Testis (tissue), 3 donors: ENCODE data around the gene CLMN. TPM values are rescaled to one million over a fixed set of nuclear protein-coding genes. Genes with fewer than 3 reads are reported as not detected.
"Not testable (repeated sequence)": the region's sequence is repeated elsewhere in the genome, so short reads cannot be mapped to it uniquely, and the experiment has no call there.

Experiments
- DNase-seq: peaks from one replicate; pipeline ENCODE4 v3.0.0-alpha.2; 2019
- H3K27ac ChIP-seq, 2 donors: fragments of 200-600 bp; sonication (generic); one replicate each; pipeline ENCODE4 v1.5.1; 2019
- H3K27me3 ChIP-seq: fragments of 200-600 bp; sonication (generic); one replicate; pipeline ENCODE4 v1.5.1; 2019
- H3K36me3 ChIP-seq: fragments of 200-600 bp; sonication (generic); one replicate; pipeline ENCODE4 v1.5.1; 2017; ENCODE audit warnings: low read depth; ENCODE audit errors: missing control alignments
- H3K4me1 ChIP-seq: fragments of 200-600 bp; sonication (generic); one replicate; pipeline ENCODE4 v1.5.1; 2019
- H3K4me3 ChIP-seq, 2 donors: fragments of 200-600 bp; sonication (generic); one replicate each; pipeline ENCODE4 v1.5.1; 2017 to 2019
- H3K9me3 ChIP-seq: fragments of 200-600 bp; sonication (generic); one replicate; pipeline ENCODE4 v1.5.1; 2017
- CTCF ChIP-seq, 3 experiments: fragments of 450-650 bp in 2 of 3; fragments of 200-600 bp in 1 of 3; sonication (generic) in 1 of 3; IDR thresholded peaks; one replicate each; pipeline ENCODE4 v1.5.1; 2016 to 2019; ENCODE audit warnings: antibody characterized with exemption in 3 of 3, mild to moderate bottlenecking in 2 of 3, moderate library complexity in 1 of 3
- POLR2A ChIP-seq: fragments of 450-650 bp; IDR thresholded peaks from one replicate; pipeline ENCODE4 v1.6.1; 2017; ENCODE audit warnings: antibody characterized with exemption, mild to moderate bottlenecking, moderate library complexity
- WGBS, 2 donors: methylation state at CpG; one replicate each; pipeline ENCODE4 v1.1.5; 2018; 5-methylcytosine and 5-hydroxymethylcytosine counted together
- intact Hi-C: fragments of 100-400 bp; cut with DNase I; formaldehyde crosslinking; loops from one replicate; pipeline ENCODE4 v1.15.1; 2023; ENCODE audit warnings: low total_unique reads
- polyA plus RNA-seq: library from polyadenylated mRNA; stranded (reverse); fragments of 350-450 nt; fragmentation: Illumina TruSeq; extraction: RNeasy Lipid Tissue Mini Kit (QIAGEN cat#74804); gene quantifications from one replicate; pipeline ENCODE4 v1.2.3, GENCODE V29; 2014; ENCODE audit warnings: low read depth, low replicate concordance; ENCODE audit not compliant: insufficient read depth
- total RNA-seq, 2 donors: library from RNA; depleted of rRNA; stranded (reverse); fragments of >200 nt; gene quantifications; one replicate each; pipeline ENCODE4 v1.2.3, GENCODE V29; 2016

Gene CLMN
- total and polyA plus RNA-seq, 3 donors from 2014 or later: 35.9 to 134 (median 68.0) TPM

GRCh38 chr14:95287176-95287754 lies 32.4 kb downstream of the CLMN start:
- Histone ChIP-seq H3K4me3 (no peak overlapping the region), H3K9me3 (no peaks in the 10 kb centered on the region), H3K36me3 (no peaks in the 10 kb centered on the region), H3K4me1 (peaks cover 20% of the 10 kb centered on the region), H3K27me3 (no peaks in the 10 kb centered on the region), H3K27ac (no peak overlapping the region)
- intact Hi-C loops: no loop called here
- TF ChIP-seq POLR2A (no peak), CTCF (IDR thresholded peaks at IDR 0.05) (no peak)
- DNase-seq: no peak
- WGBS, 2 donors: 97% methylated on average over 5 to 6 of the region's 6 CpGs

- DNase-seq: no peak
- Histone ChIP-seq H3K27me3 (no peaks in the 10 kb centered on the region), H3K9me3 (no peaks in the 10 kb centered on the region), H3K4me1 (peaks cover 20% of the 10 kb centered on the region), H3K4me3 (no peak overlapping the region), H3K36me3 (no peaks in the 10 kb centered on the region), H3K27ac (no peak overlapping the region)
- intact Hi-C loops: no loop called here
- 85 to 89% methylated on average over 5 of the region's 5 CpGs for WGBS, 2 donors
- TF ChIP-seq POLR2A (no peak), CTCF (IDR thresholded peaks at IDR 0.05) (no peak)
Observed at GRCh38 chr14:95286645-95287044, 33.1 kb downstream of the CLMN start.

- Histone ChIP-seq H3K27ac (no peak overlapping the region), H3K36me3 (no peaks in the 10 kb centered on the region), H3K4me3 (no peak overlapping the region), H3K4me1 (peaks cover 12% of the 10 kb centered on the region), H3K27me3 (no peaks in the 10 kb centered on the region), H3K9me3 (no peaks in the 10 kb centered on the region)
- TF ChIP-seq CTCF (IDR thresholded peaks at IDR 0.05): no peak
- TF ChIP-seq POLR2A: no peak
- intact Hi-C loops: no loop called here
- no peak for DNase-seq
- 79 to 95% methylated on average over 4 of the region's 4 CpGs for WGBS, 2 donors
Observed at GRCh38 chr14:95285566-95285965, 34.1 kb downstream of the CLMN start.

GRCh38 chr14:95283802-95284201 lies 35.9 kb downstream of the CLMN start:
- H3K9me3 ChIP-seq, DNase-seq, intact Hi-C loops, H3K36me3 ChIP-seq, H3K4me3 ChIP-seq, H3K27me3 ChIP-seq, H3K27ac ChIP-seq: not testable (repeated sequence)
- H3K4me1 ChIP-seq: peaks cover 10% of the 10 kb centered on the region
- 75 to 81% methylated on average over 3 of the region's 3 CpGs for WGBS, 2 donors

- DNase-seq, H3K9me3 ChIP-seq, H3K36me3 ChIP-seq, H3K27me3 ChIP-seq, H3K27ac ChIP-seq, intact Hi-C loops, H3K4me3 ChIP-seq: not testable (repeated sequence)
- 74 to 79% methylated on average over 5 of the region's 5 CpGs for WGBS, 2 donors
- peaks cover 10% of the 10 kb centered on the region for H3K4me1 ChIP-seq
Observed at GRCh38 chr14:95282986-95283380, 36.7 kb downstream of the CLMN start.

- Histone ChIP-seq H3K4me3 (no peak overlapping the region), H3K36me3 (no peaks in the 10 kb centered on the region), H3K27ac (no peak overlapping the region), H3K27me3 (no peaks in the 10 kb centered on the region), H3K9me3 (no peaks in the 10 kb centered on the region), H3K4me1 (peaks cover 10% of the 10 kb centered on the region)
- intact Hi-C loops: no loop called here
- peak; percentile 28 for DNase-seq
- TF ChIP-seq POLR2A: no peak
- no peak for TF ChIP-seq CTCF (IDR thresholded peaks at IDR 0.05)
- 29 to 32% methylated on average over 2 of the region's 2 CpGs for WGBS, 2 donors
Observed at GRCh38 chr14:95282354-95282985, 37.2 kb downstream of the CLMN start.
